ENCODE data around the gene ZNF556.

Gene ZNF556

GRCh38 chr19:2853015-2853606 lies 14.0 kb upstream of the ZNF556 start:
- no peak overlapping the region for H3K4me3 ChIP-seq (ENCODE audit: low read depth, low read length)
- TF ChIP-seq CTCF (IDR thresholded peaks at IDR 0.05; ENCODE audit: borderline replicate concordance, insufficient read depth, low read depth, low read length), result no peak

GRCh38 chr19:2854849-2855248 lies 12.3 kb upstream of the ZNF556 start:
- no peak overlapping the region for H3K4me3 ChIP-seq (ENCODE audit: low read depth, low read length)
- TF ChIP-seq CTCF (IDR thresholded peaks at IDR 0.05; ENCODE audit: borderline replicate concordance, insufficient read depth, low read depth, low read length), result no peak

- H3K4me3 ChIP-seq (ENCODE audit: low read depth, low read length), result no peak overlapping the region
- no peak for TF ChIP-seq CTCF (IDR thresholded peaks at IDR 0.05; ENCODE audit: borderline replicate concordance, insufficient read depth, low read depth, low read length)
Measured at GRCh38 chr19:2856457-2857050, 10.6 kb upstream of the ZNF556 start.

- TF ChIP-seq CTCF (IDR thresholded peaks at IDR 0.05; ENCODE audit: borderline replicate concordance, insufficient read depth, low read depth, low read length), result no peak
- H3K4me3 ChIP-seq (ENCODE audit: low read depth, low read length), result no peak overlapping the region
Measured at GRCh38 chr19:2858864-2859263, 8.3 kb upstream of the ZNF556 start.

GRCh38 chr19:2863816-2864215 lies 3.3 kb upstream of the ZNF556 start:
- TF ChIP-seq CTCF (IDR thresholded peaks at IDR 0.05; ENCODE audit: borderline replicate concordance, insufficient read depth, low read depth, low read length), result no peak
- no peak overlapping the region for H3K4me3 ChIP-seq (ENCODE audit: low read depth, low read length)

- TF ChIP-seq CTCF (IDR thresholded peaks at IDR 0.05; ENCODE audit: borderline replicate concordance, insufficient read depth, low read depth, low read length), result no peak
- no peak overlapping the region for H3K4me3 ChIP-seq (ENCODE audit: low read depth, low read length)
Measured at GRCh38 chr19:2865334-2866100, 1.6 kb upstream of the ZNF556 start.

Measured in GM12875 (cell line).